ENCODE results near the gene MFGE8. TPM values are rescaled to one million over a fixed set of nuclear protein-coding genes. Genes with fewer than 3 reads are reported as not detected.

Gene MFGE8
- total RNA-seq, 1 experiment from 2014 or later = 409 TPM

DNA sequence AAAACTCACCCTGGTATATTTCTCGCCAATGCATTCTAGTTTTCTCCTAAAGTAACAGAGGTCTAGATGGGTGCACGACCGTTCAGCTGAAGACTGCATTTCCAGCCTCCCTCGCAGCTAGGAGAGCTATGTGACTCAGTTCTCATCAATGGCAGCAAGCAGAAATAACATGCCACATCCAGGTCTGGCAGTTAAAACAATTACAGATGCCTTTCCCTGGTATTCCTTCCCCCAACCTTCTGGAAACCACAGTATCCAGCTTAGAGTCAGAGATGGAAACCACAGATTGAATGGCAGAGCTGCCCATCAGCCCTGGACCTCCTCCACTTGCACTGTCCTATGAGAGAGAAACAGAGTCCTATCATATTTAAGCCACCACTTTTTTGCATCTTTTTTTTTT lies 22.7 kb downstream of the MFGE8 start:
- no peak for DNase-seq
- CTCF ChIA-PET = no interaction called here
- H3K36me3 ChIP-seq (ENCODE audit: control insufficient read depth, insufficient read depth, low read length) = no peaks in the 10 kb centered on the region
- no peaks in the 10 kb centered on the region for H3K9me3 ChIP-seq
- Mint-ChIP-seq H3K27me3 (ENCODE audit: insufficient read depth, unreplicated experiment) (no peaks in the 10 kb centered on the region), H3K9me3 (ENCODE audit: unreplicated experiment) (no peaks in the 10 kb centered on the region), H3K4me3 (ENCODE audit: unreplicated experiment) (no peak overlapping the region), H3K36me3 (ENCODE audit: insufficient read depth, unreplicated experiment) (peaks cover 22% of the 10 kb centered on the region), H3K27ac (ENCODE audit: unreplicated experiment) (no peak overlapping the region), H3K4me1 (ENCODE audit: low read depth, unreplicated experiment) (no peaks in the 10 kb centered on the region)
- intact Hi-C loops (cut with micrococcal nuclease; ENCODE audit: unreplicated experiment) = no loop called here
- H3K4me1 ChIP-seq = no peaks in the 10 kb centered on the region
- no peaks in the 10 kb centered on the region for H3K27me3 ChIP-seq (replicated peaks; ENCODE audit: control insufficient read depth, insufficient read depth, low read length)
- H3K4me3 ChIP-seq (ENCODE audit: low read depth, low read length) = no peak overlapping the region
- POLR2A ChIA-PET = no interaction called here
- TF ChIP-seq, protein P1, sequence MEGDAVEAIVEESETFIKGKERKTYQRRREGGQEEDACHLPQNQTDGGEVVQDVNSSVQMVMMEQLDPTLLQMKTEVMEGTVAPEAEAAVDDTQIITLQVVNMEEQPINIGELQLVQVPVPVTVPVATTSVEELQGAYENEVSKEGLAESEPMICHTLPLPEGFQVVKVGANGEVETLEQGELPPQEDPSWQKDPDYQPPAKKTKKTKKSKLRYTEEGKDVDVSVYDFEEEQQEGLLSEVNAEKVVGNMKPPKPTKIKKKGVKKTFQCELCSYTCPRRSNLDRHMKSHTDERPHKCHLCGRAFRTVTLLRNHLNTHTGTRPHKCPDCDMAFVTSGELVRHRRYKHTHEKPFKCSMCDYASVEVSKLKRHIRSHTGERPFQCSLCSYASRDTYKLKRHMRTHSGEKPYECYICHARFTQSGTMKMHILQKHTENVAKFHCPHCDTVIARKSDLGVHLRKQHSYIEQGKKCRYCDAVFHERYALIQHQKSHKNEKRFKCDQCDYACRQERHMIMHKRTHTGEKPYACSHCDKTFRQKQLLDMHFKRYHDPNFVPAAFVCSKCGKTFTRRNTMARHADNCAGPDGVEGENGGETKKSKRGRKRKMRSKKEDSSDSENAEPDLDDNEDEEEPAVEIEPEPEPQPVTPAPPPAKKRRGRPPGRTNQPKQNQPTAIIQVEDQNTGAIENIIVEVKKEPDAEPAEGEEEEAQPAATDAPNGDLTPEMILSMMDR (IDR thresholded peaks at IDR 0.05; ENCODE audit: insufficient read depth in 1 of 2, low read depth in 1 of 2, low read length in 1 of 2, severe bottlenecking in 1 of 2, unreplicated experiment in 1 of 2) = no peak
- no TSS peak for BruUV-seq (replicated peaks)

DNA sequence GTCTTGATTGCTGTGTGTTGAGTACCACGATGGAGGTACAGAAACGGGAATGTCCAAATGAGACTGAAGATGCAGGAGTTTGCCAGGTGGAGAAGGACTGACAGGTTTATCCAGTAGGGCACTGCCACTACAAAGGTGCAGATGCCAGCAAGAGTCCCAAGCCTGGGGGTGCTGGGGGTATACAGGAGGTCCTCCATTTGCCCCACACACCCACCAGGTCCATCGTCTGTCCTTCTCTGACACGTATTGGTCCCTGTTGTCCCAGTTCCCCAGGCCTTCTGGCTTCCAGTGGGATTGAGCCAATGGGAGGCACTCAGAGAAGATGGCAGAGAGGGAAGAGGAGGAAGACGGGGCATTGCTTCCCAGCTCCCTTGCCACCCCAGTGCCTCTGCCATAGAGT lies 24.5 kb downstream of the MFGE8 start:
- no peaks in the 10 kb centered on the region for H3K9me3 ChIP-seq
- no TSS peak for BruUV-seq (replicated peaks)
- Mint-ChIP-seq H3K27me3 (ENCODE audit: insufficient read depth, unreplicated experiment) (no peaks in the 10 kb centered on the region), H3K9me3 (ENCODE audit: unreplicated experiment) (no peaks in the 10 kb centered on the region), H3K27ac (ENCODE audit: unreplicated experiment) (no peak overlapping the region), H3K4me1 (ENCODE audit: low read depth, unreplicated experiment) (no peaks in the 10 kb centered on the region), H3K4me3 (ENCODE audit: unreplicated experiment) (no peak overlapping the region), H3K36me3 (ENCODE audit: insufficient read depth, unreplicated experiment) (peaks cover 28% of the 10 kb centered on the region)
- TF ChIP-seq, protein P1 (IDR thresholded peaks at IDR 0.05; ENCODE audit: insufficient read depth in 1 of 2, low read depth in 1 of 2, low read length in 1 of 2, severe bottlenecking in 1 of 2, unreplicated experiment in 1 of 2) = no peak
- H3K4me3 ChIP-seq (ENCODE audit: low read depth, low read length) = no peak overlapping the region
- H3K36me3 ChIP-seq (ENCODE audit: control insufficient read depth, insufficient read depth, low read length) = no peaks in the 10 kb centered on the region
- ChIA-PET CTCF (no interaction called here), POLR2A (no interaction called here)
- no peaks in the 10 kb centered on the region for H3K27me3 ChIP-seq (replicated peaks; ENCODE audit: control insufficient read depth, insufficient read depth, low read length)
- no peaks in the 10 kb centered on the region for H3K4me1 ChIP-seq
- intact Hi-C loops (cut with micrococcal nuclease; ENCODE audit: unreplicated experiment) = no loop called here
- no peak for DNase-seq

DNA sequence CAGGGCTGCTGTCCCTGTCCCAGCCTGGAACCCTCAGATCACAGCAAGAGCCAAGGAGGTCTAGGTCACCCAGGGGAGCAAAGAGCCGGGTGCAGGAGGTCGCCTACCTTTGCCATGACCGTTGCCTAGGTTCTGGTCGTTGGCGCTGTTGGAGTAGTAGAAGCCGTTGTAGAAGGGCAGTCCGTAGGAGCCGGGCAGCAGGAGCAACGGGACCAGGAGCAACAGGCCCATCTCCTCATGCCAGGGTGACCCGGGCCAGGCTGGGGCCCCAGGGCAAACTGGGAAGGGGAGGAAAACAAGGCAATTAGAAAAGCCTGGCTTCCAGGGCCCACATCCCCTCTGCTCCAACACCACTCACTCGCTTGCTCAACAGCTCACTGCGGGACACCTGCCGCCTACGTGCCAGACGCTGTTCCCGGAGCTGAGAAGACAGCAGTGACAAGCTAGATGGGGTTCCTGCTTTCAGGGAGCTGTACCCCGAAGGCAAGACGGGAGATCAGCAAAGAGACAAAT lies 26.1 kb downstream of the MFGE8 start:
- no peak for DNase-seq
- Mint-ChIP-seq H3K27me3 (ENCODE audit: insufficient read depth, unreplicated experiment) (no peaks in the 10 kb centered on the region), H3K27ac (ENCODE audit: unreplicated experiment) (no peak overlapping the region), H3K4me3 (ENCODE audit: unreplicated experiment) (no peak overlapping the region), H3K9me3 (ENCODE audit: unreplicated experiment) (no peaks in the 10 kb centered on the region), H3K4me1 (ENCODE audit: low read depth, unreplicated experiment) (no peaks in the 10 kb centered on the region), H3K36me3 (ENCODE audit: insufficient read depth, unreplicated experiment) (peaks cover 30% of the 10 kb centered on the region)
- Histone ChIP-seq H3K36me3 (ENCODE audit: control insufficient read depth, insufficient read depth, low read length) (no peaks in the 10 kb centered on the region), H3K27me3 (replicated peaks; ENCODE audit: control insufficient read depth, insufficient read depth, low read length) (no peaks in the 10 kb centered on the region), H3K4me1 (no peaks in the 10 kb centered on the region), H3K9me3 (no peaks in the 10 kb centered on the region), H3K4me3 (ENCODE audit: low read depth, low read length) (no peak overlapping the region)
- TF ChIP-seq, protein P1 (IDR thresholded peaks at IDR 0.05; ENCODE audit: insufficient read depth in 1 of 2, low read depth in 1 of 2, low read length in 1 of 2, severe bottlenecking in 1 of 2, unreplicated experiment in 1 of 2) = no peak
- no TSS peak for BruUV-seq (replicated peaks)
- CTCF ChIA-PET = no interaction called here
- POLR2A ChIA-PET = no interaction called here
- intact Hi-C loops (cut with micrococcal nuclease; ENCODE audit: unreplicated experiment) = no loop called here
